ENCODE results near the gene GXYLT2.

DNA sequence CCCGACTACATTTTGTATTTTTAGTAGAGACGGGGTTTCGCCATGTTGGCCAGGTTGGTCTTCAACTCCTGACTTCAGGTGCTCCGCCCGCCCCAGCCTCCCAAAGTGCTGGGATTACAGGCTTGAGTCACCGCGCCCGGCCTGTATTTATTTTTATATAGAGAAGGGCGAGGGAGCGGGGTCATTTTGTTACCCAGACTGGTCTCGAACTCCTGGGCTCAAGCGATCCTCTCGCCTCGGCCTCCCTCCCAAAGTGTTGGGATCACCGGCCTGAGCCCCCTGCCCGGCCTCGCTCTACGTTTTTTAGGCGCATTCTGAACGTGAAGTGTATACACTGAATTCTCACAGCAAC, 108.3 kb downstream of the GXYLT2 start:
- TF ChIP-seq POLR2AphosphoS5 (IDR thresholded peaks at IDR 0.05; ENCODE audit: low read depth, low read length) = no peak
- TF ChIP-seq POLR2A (IDR thresholded peaks at IDR 0.05; ENCODE audit: low read depth, low read length) = no peak
- no peak for TF ChIP-seq TAF1 (IDR thresholded peaks at IDR 0.05; ENCODE audit: low read depth, low read length)

Measured in GM12891 (cell line).